ENCODE results near the gene FBXO30.

GRCh38 chr6:145789443-145789842 lies 25.2 kb downstream of the FBXO30 start:
- no peak for TF ChIP-seq GATA2 (IDR thresholded peaks at IDR 0.05; ENCODE audit: low read depth, low read length)
- TF ChIP-seq GATA3 (IDR thresholded peaks at IDR 0.05; ENCODE audit: low read depth, low read length), result no peak

Measured in SH-SY5Y (cell line).